Measurements from ENCODE around the gene NFIX. TPM values are rescaled to one million over a fixed set of nuclear protein-coding genes. Genes with fewer than 3 reads are reported as not detected.
"Not testable (repeated sequence)": the region's sequence is repeated elsewhere in the genome, so short reads cannot be mapped to it uniquely, and the experiment has no call there.

Gene NFIX
- total RNA-seq, result 83.5 TPM
- 88.6 TPM for polyA plus RNA-seq

DNA sequence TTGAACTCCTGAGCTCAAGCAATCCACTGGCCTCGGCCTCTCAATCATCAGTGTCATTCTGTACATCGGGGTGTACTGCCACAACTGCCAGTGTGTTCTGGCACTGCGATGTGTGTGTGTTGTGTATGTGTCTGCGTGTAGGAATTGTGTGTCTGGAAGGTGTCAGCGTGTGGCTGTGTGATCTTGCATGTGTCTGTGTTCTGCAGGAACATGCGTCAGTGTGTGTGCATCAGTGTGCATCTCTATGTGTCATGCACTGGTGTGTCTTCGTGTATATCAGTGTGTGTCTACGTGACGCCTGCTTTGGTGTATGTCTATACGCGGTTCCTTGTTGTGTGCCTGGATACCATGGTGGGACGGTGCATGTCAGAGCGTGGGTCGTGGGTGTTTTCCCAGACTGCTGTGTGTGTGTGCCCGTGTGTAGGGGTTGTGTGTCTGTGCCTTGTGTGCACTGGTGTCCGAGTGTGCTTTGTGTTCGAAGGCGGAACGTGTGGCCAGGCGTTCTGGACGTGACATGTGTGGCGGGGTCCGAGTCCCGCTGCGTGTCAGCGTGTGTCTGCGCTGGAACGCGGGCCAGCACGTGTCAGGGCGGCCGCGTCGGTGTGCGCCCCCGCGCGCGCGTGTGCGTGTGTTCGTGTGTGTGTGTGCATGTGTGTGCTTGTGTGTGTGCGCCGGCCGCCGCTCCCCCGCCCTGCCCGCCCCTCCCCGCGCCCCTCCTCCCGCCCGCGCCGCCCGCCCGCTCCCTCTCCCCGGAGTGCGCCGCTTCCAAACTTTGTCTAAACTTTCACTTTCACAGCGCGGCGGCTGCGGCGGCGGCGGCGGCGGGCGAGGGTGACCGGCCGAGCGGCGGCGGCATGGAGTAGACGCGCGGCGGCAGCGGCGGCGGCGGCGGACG, at the start of gene NFIX:
Gene NFIX (plus strand): TSS at position 775 of the 895 bp plus-strand sequence. CDS start 363 bp downstream, outside the sequence.
- Histone ChIP-seq H3K4me3 (ENCODE audit: low read depth, low read length) (peak within 1 kb of the TSS; percentile 92), H3K4me1 (ENCODE audit: insufficient read depth) (no peaks in the 10 kb centered on the region), H3K36me3 (ENCODE audit: insufficient read depth) (no peaks in the 10 kb centered on the region), H3K27ac (ENCODE audit: low read depth) (peak within 1 kb of the TSS; percentile 90)
- WGBS, result 10% methylated on average over 82 of the region's 84 CpGs
- DNase-seq (ENCODE audit: extremely low spot score), result no peak

DNA sequence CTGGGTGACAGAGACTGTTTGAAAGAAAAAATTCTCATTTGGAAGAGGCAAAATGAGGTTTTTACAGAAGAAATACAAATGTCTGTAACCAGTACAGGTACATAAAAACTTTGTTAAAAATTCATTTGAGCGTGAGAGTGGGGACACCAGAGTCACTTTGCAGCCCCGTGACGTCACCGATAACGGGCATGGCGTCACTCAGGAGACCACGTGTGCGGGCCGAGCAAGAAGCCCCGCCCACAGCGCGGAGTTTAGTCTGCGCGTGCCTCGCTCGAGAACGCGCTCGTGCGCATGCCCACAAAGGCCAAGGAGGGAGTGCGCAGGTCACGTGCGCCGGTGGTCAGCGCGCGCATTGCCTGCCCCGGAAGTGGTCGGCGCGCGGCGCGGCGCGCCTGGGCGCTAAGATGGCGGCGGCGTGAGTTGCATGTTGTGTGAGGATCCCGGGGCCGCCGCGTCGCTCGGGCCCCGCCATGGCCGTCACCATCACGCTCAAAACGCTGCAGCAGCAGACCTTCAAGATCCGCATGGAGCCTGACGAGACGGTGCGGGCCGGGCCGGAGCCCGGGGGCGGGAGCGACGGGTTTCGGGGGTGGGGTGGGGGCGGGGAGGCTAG, 49.7 kb upstream of the NFIX start, which contains the start of gene RAD23A:
Gene RAD23A (plus strand): TSS at position 384 of the 613 bp plus-strand sequence. CDS start 87 bp downstream, at position 471.
- Histone ChIP-seq H3K36me3 (ENCODE audit: insufficient read depth) (peaks cover 4% of the 10 kb centered on the region), H3K4me1 (ENCODE audit: insufficient read depth) (peaks cover 4% of the 10 kb centered on the region)
- under 1% methylated on average over 62 of the region's 62 CpGs for WGBS

DNA sequence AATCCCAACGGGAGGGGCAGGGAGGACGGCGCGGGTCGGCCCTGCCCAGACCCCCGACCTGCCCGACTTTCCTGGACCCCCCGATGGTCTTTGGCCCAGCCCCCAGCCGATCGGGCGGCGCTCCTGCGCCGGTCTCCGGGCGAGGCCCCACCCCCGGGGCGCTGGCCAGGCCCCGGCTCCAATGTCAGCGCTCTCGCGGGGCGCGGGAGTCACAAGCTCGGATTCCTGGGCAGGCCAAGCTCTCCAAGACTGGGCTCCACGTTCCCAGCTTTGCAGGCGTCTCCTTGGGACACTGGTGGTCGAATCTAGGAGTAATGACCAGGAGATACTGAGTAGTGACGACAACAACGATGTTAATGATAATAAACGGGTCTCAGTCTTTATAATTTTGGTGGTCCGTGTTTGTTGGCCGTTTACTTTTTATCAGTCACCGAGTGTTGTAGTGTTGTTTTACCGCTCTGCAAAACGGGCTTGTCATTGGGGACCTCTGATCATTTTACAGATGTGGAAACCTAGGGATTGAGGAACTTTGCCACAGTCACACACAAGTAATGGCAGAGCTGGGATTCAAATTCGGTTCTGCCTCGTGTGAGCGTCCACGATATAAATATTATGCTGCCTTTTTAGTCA, 49.1 kb upstream of the NFIX start:
- H3K4me3 ChIP-seq (ENCODE audit: low read depth, low read length), result peak overlapping the region; percentile 93
- H3K27ac ChIP-seq (ENCODE audit: low read depth), result peak overlapping the region; percentile 75
- under 1% methylated on average over 40 of the region's 40 CpGs for WGBS
- DNase-seq (ENCODE audit: extremely low spot score), result no peak
- H3K36me3 ChIP-seq (ENCODE audit: insufficient read depth), result peaks cover 4% of the 10 kb centered on the region
- H3K4me1 ChIP-seq (ENCODE audit: insufficient read depth), result peaks cover 4% of the 10 kb centered on the region

More for the DNA sequence above, 49.7 kb upstream of the NFIX start, which contains the start of gene RAD23A:
- DNase-seq (ENCODE audit: extremely low spot score), result peak; percentile 93
- peak within 1 kb of the TSS; percentile 93 for H3K4me3 ChIP-seq (ENCODE audit: low read depth, low read length)
- H3K27ac ChIP-seq (ENCODE audit: low read depth), result peak within 1 kb of the TSS; percentile 75

DNA sequence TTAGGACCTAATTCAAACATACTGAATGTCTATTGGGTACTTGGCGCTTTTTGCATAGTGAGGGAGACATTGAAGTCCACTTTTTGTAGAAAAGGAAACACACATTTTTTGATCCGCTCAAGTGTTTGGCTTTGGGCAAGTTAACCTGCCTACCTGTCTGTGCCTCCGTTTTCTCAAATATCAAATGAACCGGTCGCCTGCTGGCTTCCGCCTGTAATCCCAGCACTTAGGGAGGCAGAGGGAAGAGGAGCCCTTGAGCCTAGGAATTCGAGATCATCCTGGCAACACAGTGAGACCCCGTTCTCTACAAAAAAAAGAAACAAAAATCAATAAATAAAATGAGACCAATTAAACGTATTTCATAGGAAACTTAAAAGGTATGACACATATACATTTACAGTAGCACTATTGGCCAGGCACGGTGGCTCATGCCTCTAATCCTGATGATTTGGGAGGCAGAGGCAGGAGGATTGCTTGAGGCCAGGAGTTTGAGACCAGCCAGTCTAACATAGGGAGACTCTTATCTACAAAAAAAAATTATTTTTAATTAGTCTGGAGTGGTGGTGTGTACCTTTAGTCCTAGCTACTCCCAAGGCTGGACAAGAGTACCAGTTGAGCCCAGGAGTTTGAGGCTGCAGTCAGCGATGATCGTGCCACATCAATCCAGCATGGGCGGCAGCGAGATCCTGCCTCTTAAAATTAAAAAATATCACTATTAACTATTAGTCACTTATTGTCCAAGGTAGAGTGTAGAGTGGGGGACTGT, 48.4 kb upstream of the NFIX start:
- DNase-seq (ENCODE audit: extremely low spot score), result no peak
- Histone ChIP-seq H3K36me3 (ENCODE audit: insufficient read depth) (peaks cover 2% of the 10 kb centered on the region), H3K4me3 (ENCODE audit: low read depth, low read length) (peak overlapping the region; percentile 93), H3K27ac (ENCODE audit: low read depth) (no peak overlapping the region), H3K4me1 (ENCODE audit: insufficient read depth) (peaks cover 4% of the 10 kb centered on the region)
- 56% methylated on average over 14 of the region's 14 CpGs for WGBS

DNA sequence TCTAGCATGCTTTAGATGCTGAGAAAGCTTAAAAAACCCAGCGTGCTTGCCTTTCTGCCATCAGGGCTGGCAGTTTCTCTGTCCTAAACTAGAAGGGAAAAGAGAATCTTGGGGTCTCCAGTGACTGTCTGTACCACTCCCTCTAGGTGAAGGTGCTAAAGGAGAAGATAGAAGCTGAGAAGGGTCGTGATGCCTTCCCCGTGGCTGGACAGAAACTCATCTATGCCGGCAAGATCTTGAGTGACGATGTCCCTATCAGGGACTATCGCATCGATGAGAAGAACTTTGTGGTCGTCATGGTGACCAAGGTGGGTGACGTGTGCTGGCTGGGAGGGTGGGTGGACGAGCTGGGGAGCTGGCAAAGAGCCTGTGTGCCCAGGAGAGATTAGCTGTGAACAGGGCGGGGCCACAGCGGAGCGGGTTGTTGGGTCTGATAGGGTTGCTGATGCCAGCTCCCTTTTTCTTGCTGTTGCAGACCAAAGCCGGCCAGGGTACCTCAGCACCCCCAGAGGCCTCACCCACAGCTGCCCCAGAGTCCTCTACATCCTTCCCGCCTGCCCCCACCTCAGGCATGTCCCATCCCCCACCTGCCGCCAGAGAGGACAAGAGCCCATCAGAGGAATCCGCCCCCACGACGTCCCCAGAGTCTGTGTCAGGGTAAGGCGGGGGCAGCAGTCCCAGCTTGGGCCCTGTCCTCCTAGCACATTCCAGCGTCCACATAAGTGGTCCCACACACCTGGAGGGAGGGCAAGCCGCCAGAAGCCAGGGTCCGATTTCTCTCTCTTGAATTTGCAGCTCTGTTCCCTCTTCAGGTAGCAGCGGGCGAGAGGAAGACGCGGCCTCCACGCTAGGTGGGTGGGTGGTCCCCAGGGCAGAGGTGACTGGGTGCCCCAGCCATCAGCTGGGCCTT, 47.3 kb upstream of the NFIX start:
- WGBS, result 88% methylated on average over 28 of the region's 28 CpGs
- H3K27ac ChIP-seq (ENCODE audit: low read depth), result no peak overlapping the region
- DNase-seq (ENCODE audit: extremely low spot score), result no peak
- peaks cover 4% of the 10 kb centered on the region for H3K4me1 ChIP-seq (ENCODE audit: insufficient read depth)
- peaks cover 4% of the 10 kb centered on the region for H3K36me3 ChIP-seq (ENCODE audit: insufficient read depth)
- H3K4me3 ChIP-seq (ENCODE audit: low read depth, low read length), result no peak overlapping the region

DNA sequence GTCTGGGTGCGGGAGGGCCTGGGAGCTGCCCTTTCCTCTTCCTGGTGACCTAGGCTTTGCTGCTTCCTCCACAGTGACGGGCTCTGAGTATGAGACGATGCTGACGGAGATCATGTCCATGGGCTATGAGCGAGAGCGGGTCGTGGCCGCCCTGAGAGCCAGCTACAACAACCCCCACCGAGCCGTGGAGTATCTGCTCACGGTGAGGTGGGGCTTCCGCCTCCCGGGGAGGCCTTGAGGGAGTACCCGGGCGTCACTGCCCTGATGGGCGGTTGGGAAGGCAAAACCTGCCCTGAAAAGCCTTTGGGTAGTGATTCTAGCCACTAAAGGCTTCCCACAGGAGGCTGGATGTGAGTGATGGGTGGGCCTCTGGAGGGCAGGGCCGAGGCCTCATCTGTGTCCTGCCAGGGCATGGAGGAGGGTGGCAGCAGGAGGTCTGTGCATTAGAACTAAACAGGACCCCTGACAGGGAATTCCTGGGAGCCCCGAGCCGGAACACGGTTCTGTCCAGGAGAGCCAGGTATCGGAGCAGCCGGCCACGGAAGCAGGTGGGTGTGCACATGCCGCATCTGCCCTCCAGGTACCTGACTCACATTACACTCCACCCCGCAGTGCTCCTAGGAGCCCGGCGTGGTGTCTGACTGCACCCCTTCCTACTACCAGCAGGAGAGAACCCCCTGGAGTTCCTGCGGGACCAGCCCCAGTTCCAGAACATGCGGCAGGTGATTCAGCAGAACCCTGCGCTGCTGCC, 46.5 kb upstream of the NFIX start:
- peaks cover 6% of the 10 kb centered on the region for H3K36me3 ChIP-seq (ENCODE audit: insufficient read depth)
- H3K4me1 ChIP-seq (ENCODE audit: insufficient read depth), result peaks cover 4% of the 10 kb centered on the region

DNA sequence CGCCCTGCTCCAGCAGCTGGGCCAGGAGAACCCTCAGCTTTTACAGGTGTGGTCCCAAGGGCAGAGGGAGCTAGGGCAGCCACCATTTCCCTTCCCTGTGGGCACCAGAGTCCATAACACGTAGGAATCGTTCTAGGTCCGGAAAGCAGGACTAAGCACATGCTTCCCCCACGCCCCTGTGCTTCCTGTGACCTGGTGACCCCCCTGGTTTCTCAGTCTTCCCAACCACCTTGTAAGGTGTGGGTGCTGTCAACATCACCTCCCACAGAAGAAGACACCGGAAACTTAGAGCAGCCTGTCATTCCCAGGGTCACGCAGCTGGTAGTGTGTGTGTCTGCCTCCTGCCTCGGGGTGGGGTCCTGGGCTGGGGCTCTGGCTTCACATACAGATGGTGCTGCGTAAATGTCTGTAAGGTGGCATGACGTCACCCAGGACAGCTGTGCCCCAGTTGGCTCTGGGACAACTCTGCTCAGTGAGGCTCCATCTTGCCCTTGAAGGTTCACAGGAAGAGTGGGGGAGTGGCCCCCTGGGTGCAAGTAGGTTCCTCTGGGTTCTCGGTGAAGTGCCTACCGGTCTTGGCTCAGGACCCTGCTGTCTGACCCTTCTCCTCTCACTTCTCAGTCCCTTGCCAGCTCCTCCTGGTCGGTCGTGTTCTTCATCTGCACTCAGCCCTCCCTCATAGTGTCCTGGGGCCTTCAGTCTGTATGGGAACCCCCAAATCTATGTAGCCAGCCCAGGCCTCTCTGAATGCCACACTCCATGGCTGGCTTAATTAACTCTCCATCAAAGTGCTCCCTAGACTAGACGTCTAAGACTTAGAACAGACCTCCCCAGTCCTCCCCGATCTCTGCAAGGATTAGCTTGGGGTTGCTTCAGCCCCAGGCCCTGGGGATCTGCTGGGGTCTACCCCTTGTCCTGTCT, 45.7 kb upstream of the NFIX start:
- no peak overlapping the region for H3K4me3 ChIP-seq (ENCODE audit: low read depth, low read length)
- H3K4me1 ChIP-seq (ENCODE audit: insufficient read depth), result peaks cover 4% of the 10 kb centered on the region
- no peak for DNase-seq (ENCODE audit: extremely low spot score)
- peaks cover 6% of the 10 kb centered on the region for H3K36me3 ChIP-seq (ENCODE audit: insufficient read depth)
- 82% methylated on average over 16 of the region's 16 CpGs for WGBS
- H3K27ac ChIP-seq (ENCODE audit: low read depth), result no peak overlapping the region

More for the DNA sequence above, 46.5 kb upstream of the NFIX start:
- WGBS, result 93% methylated on average over 30 of the region's 30 CpGs
- H3K27ac ChIP-seq (ENCODE audit: low read depth), result no peak overlapping the region
- no peak for DNase-seq (ENCODE audit: extremely low spot score)
- H3K4me3 ChIP-seq (ENCODE audit: low read depth, low read length), result no peak overlapping the region

DNA sequence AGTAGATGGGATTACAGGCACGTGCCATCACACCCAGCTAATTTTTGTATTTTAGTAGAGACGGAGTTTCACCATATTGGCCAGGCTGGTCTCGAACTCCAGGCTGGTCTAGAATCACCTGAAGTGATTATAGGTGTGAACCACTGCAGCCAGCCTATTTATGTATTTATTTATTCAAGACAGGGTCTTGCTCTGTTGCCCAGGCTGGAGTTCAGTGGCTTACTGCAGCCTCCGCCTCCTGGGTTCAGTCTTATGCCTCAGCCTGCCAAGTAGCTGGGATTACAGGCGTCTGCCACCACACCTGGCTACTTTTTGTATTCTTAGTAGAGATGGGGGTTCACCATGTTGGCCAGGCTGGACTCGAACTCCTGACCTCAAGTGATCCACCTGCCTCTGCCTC, 43.2 kb upstream of the NFIX start:
- H3K4me1 ChIP-seq (ENCODE audit: insufficient read depth); H3K36me3 ChIP-seq (ENCODE audit: insufficient read depth); H3K4me3 ChIP-seq (ENCODE audit: low read depth, low read length); H3K27ac ChIP-seq (ENCODE audit: low read depth); DNase-seq (ENCODE audit: extremely low spot score): not testable (repeated sequence)
- 88% methylated on average over 6 of the region's 6 CpGs for WGBS

DNA sequence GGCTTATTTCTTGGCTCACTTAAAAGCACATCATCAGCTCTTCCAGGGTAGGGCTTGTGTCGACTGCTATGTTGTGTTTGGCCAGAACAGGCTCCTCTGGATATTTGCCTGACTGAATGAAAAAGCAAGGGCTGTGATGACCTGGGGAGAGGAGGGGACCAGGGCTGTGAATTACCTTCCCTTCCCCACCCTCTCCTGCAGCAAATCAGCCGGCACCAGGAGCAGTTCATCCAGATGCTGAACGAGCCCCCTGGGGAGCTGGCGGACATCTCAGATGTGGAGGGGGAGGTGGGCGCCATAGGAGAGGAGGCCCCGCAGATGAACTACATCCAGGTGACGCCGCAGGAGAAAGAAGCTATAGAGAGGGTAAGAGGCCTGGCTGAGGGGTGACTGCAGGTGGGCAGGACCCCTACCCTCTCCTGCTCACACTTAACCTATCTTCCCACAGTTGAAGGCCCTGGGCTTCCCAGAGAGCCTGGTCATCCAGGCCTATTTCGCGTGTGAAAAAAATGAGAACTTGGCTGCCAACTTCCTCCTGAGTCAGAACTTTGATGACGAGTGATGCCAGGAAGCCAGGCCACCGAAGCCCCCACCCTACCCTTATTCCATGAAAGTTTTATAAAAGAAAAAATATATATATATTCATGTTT, 42.7 kb upstream of the NFIX start:
- DNase-seq (ENCODE audit: extremely low spot score), result no peak
- 49% methylated on average over 12 of the region's 12 CpGs for WGBS
- H3K4me3 ChIP-seq (ENCODE audit: low read depth, low read length), result no peak overlapping the region
- H3K36me3 ChIP-seq (ENCODE audit: insufficient read depth), result peaks cover 6% of the 10 kb centered on the region
- no peak overlapping the region for H3K27ac ChIP-seq (ENCODE audit: low read depth)
- no peaks in the 10 kb centered on the region for H3K4me1 ChIP-seq (ENCODE audit: insufficient read depth)

DNA sequence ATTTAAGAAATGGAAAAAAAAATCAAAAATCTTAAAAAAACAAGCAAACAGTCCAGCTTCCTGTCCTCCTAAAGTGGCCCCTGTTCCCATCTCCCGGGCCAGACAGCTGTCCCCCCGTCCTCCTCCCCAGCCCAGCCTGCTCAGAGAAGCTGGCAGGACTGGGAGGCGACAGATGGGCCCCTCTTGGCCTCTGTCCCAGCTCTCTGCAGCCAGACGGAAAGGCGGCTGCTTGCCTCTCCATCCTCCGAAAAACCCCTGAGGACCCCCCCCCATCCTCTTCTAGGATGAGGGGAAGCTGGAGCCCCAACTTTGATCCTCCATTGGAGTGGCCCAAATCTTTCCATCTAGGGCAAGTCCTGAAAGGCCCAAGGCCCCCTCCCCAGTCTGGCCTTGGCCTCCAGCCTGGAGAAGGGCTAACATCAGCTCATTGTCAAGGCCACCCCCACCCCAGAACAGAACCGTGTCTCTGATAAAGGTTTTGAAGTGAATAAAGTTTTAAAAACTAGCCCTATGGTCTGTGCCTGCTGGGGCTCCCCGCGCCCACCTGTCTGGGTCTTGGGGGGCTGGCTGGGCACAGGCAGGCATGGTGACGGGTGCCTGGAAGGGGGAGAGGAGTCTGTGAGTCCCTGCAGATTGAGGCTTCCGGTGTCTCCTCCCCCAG, 42.0 kb upstream of the NFIX start:
- 30% methylated on average over 11 of the region's 11 CpGs for WGBS
- no peak for DNase-seq (ENCODE audit: extremely low spot score)
- no peaks in the 10 kb centered on the region for H3K4me1 ChIP-seq (ENCODE audit: insufficient read depth)
- H3K27ac ChIP-seq (ENCODE audit: low read depth), result no peak overlapping the region
- no peak overlapping the region for H3K4me3 ChIP-seq (ENCODE audit: low read depth, low read length)
- H3K36me3 ChIP-seq (ENCODE audit: insufficient read depth), result peaks cover 6% of the 10 kb centered on the region
